Measurements from ENCODE around the gene ITGB7.
A peak's percentile ranks its signal among the peaks of the same experiment; 100 is the strongest.
"Not testable (repeated sequence)": the region's sequence is repeated elsewhere in the genome, so short reads cannot be mapped to it uniquely, and the experiment has no call there.

The ITGB7 gene

GRCh38 chr12:53176750-53177149 lies 30.3 kb downstream of the ITGB7 start:
- DNase-seq: no peak

- DNase-seq: no peak
Measured at GRCh38 chr12:53174881-53175491, 32.1 kb downstream of the ITGB7 start.

DNA sequence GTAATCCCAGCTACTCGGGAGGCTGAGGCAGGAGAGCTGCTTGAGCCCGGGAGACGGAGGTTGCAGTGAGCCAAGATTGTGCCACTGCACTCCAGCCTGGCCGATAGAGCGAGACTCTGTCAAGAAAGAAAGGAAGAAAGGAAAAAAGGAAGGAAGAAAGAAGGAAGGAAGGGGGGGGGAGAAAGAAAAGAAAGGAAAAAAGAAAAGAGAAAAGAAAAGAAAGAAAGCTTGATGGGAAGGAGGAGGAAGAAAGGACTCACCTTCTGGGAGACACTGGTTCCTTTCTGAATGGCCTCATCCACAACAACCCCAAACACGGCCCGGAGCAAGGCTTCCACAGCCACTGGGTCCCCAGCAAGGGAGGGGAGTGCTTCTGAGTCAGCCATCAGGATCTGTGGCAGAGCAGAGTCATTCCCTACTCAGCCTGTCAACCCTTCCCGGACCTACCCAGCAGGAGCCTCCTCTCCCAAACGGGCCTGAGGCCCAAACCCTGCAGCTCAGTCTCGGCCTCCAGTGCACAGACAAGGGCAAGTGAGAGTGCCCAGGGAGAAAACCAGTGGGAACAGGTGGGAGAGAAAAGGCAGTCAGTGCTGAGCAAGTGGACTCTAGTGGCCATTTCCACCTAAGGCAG lies 33.9 kb downstream of the ITGB7 start:
- no peak for DNase-seq

- DNase-seq: no peak
Measured at GRCh38 chr12:53172352-53172751, 34.7 kb downstream of the ITGB7 start.

DNA sequence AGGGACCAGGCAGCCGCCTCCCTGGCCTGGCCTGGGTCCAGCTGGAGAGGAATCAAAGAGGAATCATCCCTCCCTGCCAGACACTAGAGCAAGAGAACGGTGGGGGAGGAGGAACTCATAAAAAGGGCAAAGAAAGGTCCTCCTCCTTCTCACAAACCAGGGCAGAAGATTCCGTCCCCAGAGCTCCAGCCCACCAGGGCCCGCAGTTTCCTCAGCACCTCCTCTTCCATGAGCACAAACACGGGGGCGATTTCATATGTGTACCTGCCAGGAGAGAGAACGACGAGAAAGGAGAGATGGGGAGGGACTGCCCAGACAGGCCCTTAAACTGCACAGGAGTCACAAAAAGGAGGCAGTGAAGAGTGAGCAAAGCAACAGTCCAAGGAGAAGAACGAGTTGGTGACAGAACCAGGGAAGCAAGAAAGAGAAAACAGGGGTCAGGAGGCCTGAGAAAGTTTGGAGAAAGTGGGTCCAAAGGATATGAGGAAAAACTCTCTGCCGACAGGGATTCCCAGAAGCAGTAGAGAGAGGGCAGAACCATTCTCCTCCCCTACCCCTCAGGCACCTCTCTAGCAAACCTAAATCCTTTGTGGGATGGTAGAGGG lies 35.2 kb downstream of the ITGB7 start:
- no peak for DNase-seq

DNA sequence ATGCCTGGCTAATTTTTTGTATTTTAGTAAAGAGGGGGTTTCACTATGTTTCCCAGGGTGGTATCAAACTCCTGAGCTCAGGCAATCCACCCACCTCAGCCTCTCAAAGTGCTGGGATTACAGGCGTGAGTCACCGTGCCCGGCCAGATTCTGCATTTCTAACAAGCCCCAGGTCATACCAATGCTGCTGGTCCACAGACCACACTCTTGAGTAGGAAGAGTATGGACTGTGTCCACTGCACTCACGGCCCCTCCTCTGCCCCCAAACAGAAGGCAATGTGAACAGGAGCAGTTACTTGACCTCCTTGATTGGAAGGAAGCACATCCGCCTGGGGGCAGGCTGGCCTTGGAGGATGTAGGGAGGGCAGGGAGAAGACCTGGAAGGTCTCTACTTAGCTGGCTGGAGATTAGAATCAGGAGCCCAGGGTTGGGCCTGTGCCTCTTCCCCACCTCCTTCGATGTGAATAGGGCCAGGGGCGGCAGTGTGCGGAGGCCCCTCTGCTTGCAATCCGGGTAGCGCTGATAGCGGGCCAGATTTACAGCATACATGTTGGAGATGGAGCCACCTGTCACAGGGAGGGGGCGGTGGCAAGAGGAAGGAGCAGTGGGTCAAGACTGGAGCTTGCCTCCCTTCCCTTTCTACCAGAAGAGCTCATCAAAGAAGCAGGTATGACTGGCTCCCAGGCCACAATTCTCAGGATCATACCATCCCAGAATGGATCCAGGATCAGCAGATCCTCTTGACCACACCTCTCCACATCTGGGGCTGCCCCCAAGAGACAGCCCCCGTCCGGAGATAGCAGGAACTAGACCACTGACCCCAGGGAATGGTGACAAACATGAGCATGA lies 36.0 kb downstream of the ITGB7 start:
- no peak for DNase-seq

DNA sequence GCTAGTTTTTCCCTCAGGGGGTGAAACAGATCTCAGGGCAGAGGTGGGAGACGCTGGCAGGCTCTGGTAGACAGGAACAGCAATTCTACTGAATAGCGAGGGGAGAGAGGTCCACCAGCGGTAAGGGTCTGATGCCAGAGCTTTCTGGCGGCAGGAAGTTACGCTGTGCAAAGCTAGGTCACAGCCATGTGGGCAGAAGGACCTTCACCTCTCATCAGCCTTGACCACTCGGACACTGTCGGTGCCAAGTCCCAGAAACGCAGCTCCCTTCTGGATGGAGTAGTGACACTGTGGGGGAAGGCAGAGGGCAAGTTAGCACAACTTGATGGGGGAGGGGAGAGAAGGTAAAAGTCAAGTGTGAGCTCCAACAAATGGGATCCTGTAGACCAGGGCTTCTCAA lies 36.8 kb downstream of the ITGB7 start:
- DNase-seq: no peak

GRCh38 chr12:53169644-53170043 lies 37.4 kb downstream of the ITGB7 start:
- no peak for DNase-seq

GRCh38 chr12:53166837-53167236 lies 40.2 kb downstream of the ITGB7 start:
- no peak for DNase-seq

DNA sequence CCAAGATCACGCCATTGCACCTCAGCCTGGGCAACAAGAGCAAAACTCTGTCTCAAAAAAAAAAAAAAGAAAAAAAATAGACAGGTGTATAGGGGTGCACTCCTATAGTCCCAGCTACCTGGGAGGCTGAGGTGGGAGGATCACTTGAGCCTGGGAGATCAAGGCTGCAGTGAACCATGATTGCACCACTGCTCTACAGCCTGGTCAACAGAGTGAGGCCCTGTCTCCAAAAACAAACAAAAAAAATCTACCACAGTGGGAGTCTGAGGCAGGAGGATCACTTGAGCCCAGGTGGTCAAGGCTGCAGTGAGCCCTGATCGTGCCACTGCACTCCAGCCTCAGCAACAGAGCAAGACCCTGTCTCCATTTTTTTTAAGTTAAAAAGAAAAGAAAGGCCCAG lies 44.0 kb downstream of the ITGB7 start:
- DNase-seq: not testable (repeated sequence)

GRCh38 chr12:53161119-53161911 lies 45.7 kb downstream of the ITGB7 start:
- DNase-seq: no peak

GRCh38 chr12:53160673-53161072 lies 46.4 kb downstream of the ITGB7 start:
- DNase-seq: no peak

DNA sequence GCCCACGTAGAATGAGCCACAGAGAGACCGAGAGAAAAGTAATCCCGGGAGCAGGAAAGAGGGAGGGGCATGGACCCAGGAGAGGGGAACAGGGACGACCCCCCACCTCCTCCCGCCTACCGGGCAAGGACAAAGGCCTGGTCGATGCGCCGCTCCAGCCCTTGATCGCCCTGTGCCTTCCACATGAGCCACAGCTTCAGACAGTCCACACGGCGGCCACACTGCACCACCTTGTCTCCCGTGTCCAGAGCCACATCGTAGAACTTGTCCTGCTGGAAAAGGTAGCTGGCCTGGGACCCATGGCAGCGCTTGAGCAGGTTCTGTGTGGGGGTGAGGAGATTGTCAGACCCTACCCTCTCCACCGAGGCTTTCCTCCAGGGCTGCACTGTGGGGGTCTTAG lies 47.1 kb downstream of the ITGB7 start:
- DNase-seq: no peak

GRCh38 chr12:53159195-53159839 lies 47.7 kb downstream of the ITGB7 start:
- peak; percentile 84 for DNase-seq

DNA sequence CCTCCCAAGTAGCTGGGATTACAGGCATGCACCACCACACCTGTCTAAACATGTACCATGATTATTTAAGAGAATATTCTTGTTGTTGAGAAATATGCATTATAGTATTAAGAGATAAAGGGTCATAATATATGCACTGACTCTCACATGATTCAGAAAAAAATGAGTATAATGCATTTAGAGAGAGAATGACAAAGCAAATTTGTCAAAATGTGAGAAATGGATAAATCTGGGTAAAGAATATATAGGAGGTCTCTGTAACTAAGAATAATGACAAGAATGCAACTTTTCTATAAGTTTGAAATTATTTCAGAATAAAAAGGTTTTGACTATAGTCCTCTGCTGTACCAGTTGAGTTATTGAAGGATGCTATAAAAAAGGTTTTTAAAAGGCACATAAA lies 54.7 kb downstream of the ITGB7 start:
- DNase-seq: no peak

- DNase-seq: no peak
Measured at GRCh38 chr12:53151039-53151438, 56.0 kb downstream of the ITGB7 start.

DNA sequence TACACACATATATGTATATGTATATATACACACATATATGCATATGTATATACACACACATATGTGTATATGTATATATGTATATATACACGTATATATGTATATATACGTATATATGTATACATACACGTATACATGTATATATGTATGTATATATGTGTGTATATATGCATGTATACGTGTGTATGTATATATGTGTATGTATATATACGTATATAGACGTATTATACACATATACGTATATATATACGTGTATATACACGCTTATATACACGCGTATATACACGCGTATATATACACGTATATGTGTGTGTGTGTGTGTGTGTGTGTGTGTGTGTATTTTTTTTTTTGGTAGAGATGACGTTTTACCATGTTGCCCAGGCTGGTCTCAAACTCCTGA lies 59.4 kb downstream of the ITGB7 start:
- DNase-seq: no peak

DNA sequence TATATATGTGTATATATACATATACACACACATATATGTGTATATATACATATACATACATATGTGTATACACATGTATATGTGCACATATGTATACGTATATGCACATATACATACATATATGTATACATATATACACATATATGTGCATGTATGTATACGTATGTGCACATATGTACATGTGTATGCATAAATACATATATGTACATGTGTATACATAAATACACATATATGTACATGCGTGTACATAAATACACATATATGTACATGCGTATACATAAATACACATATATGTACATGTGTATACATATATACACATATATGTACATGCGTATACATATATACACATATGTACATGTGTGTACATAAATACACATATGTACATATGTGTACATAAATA lies 59.9 kb downstream of the ITGB7 start:
- DNase-seq: no peak

GRCh38 chr12:53145383-53146260 lies 61.4 kb downstream of the ITGB7 start:
- DNase-seq: no peak

- no peak for DNase-seq
Measured at GRCh38 chr12:53143355-53143754, 63.7 kb downstream of the ITGB7 start.
